HepG2 (cell line): ENCODE data around the gene CHML. TPM values are rescaled to one million over a fixed set of nuclear protein-coding genes. Genes with fewer than 3 reads are reported as not detected.

ENCODE experiments used
- ATAC-seq: fragments of 200-7000 bp; cut with Tn5 transposase; 3 replicates; pipeline ENCODE4 v1.9.1; 2020; ENCODE audit warnings: mild to moderate bottlenecking, moderate library complexity
- BruUV-seq: library from RNA; stranded (reverse); fragments of 400-500 nt; replicated peaks from 2 replicates; lab custom pipeline; 2021; lab: Mats Ljungman, UMichigan
- CTCF ChIA-PET: fragments of 300-600 bp; formaldehyde crosslinking; extraction: SDS; loops from one replicate; lab custom pipeline; 2021; ENCODE audit warnings: low total read pairs, inconsistent platforms, low intra/inter-chr PET ratio; lab: Yijun Ruan, JAX
- POLR2A ChIA-PET: fragments of 350-600 bp; sonication (Branson Sonifier 250); formaldehyde crosslinking; loops from one replicate; lab custom pipeline; 2020; ENCODE audit warnings: antibody characterized with exemption, inconsistent platforms; lab: Yijun Ruan, JAX
- DNase-seq: peaks from one replicate; pipeline ENCODE4 v3.0.0-alpha.2; 2015; ENCODE audit warnings: low spot score
- FAIRE-seq: peaks from 3 replicates; lab custom pipeline; 2011; peaks lifted over from hg19 to GRCh38; lab: Jason Lieb, UNC
- H2AFZ ChIP-seq: one replicate; pipeline ENCODE4 v1.6.1; 2011; ENCODE audit warnings: low read length, inconsistent platforms
- H3K27ac ChIP-seq: fragments of 300-600 bp; 3 replicates; pipeline ENCODE4 v1.8.0; 2011; ENCODE audit warnings: mixed run types, mild to moderate bottlenecking, mixed read lengths, low read length, inconsistent platforms; ENCODE audit not compliant: insufficient read depth; ENCODE audit errors: extremely low read length
- H3K27me3 ChIP-seq, 2 experiments: fragments of 200-600 bp in 1 of 2; 2 replicates in 1 of 2; 3 replicates in 1 of 2; pipeline versions ENCODE4 v1.6.0 to v1.8.0; 2011; ENCODE audit warnings: low read length in 2 of 2, mild to moderate bottlenecking in 2 of 2, moderate library complexity in 2 of 2, inconsistent platforms in 1 of 2; ENCODE audit not compliant: insufficient read depth in 2 of 2, control insufficient read depth in 1 of 2
- H3K36me3 ChIP-seq, 2 experiments: fragments of 200-600 bp in 1 of 2; replicated peaks in 1 of 2; 2 replicates in 1 of 2; 3 replicates in 1 of 2; pipeline versions ENCODE4 v1.5.1 to v1.8.0; 2011; ENCODE audit warnings: low read length in 2 of 2, inconsistent platforms in 1 of 2; ENCODE audit not compliant: insufficient read depth in 2 of 2, control insufficient read depth in 1 of 2
- H3K4me1 ChIP-seq: 2 replicates; pipeline ENCODE4 v1.5.1; 2012; ENCODE audit warnings: low read length, inconsistent platforms; ENCODE audit not compliant: insufficient read depth
- H3K4me2 ChIP-seq: 2 replicates; pipeline ENCODE4 v1.6.0; 2011; ENCODE audit warnings: low read depth, low read length, inconsistent platforms
- H3K4me3 ChIP-seq, 3 experiments: fragments of 200-600 bp in 1 of 3; sonication (generic), shearing (Covaris generic) in 1 of 3; replicated peaks in 1 of 3; 2 replicates each; pipeline ENCODE4 v1.5.1; 2011 to 2016; ENCODE audit warnings: low read length in 3 of 3, inconsistent platforms in 2 of 3, low read depth in 2 of 3, mild to moderate bottlenecking in 2 of 3, control low read depth in 1 of 3, mixed read lengths in 1 of 3; ENCODE audit not compliant: insufficient read depth in 1 of 3
- H3K79me2 ChIP-seq: one replicate; pipeline ENCODE4 v1.6.1; 2011; ENCODE audit warnings: low read length, inconsistent platforms; ENCODE audit not compliant: insufficient read depth
- H3K9ac ChIP-seq: 2 replicates; pipeline ENCODE4 v1.6.0; 2011; ENCODE audit warnings: mild to moderate bottlenecking, low read depth, low read length, inconsistent platforms; ENCODE audit not compliant: insufficient read depth
- H3K9me3 ChIP-seq: 2 replicates; pipeline ENCODE4 v1.5.1; 2012; ENCODE audit warnings: mild to moderate bottlenecking, low read length
- H4K20me1 ChIP-seq: 2 replicates; pipeline ENCODE4 v1.6.0; 2011; ENCODE audit warnings: inconsistent platforms, mild to moderate bottlenecking, low read length, moderate library complexity; ENCODE audit not compliant: insufficient read depth
- ATF7 ChIP-seq, 2 experiments: fragments of 450-650 bp in 1 of 2; sonication (generic) in 1 of 2; formaldehyde crosslinking in 1 of 2; IDR thresholded peaks; 2 replicates each; pipeline versions ENCODE4 v1.4.0 to v1.6.1; 2016 to 2020; ENCODE audit warnings: antibody characterized with exemption in 1 of 2, mild to moderate bottlenecking in 1 of 2, missing genetic modification reagents in 1 of 2
- KDM6A ChIP-seq: IDR thresholded peaks from 2 replicates; pipeline ENCODE4 v1.6.1; 2016; ENCODE audit warnings: low read depth
- MBD4 ChIP-seq: IDR thresholded peaks from 2 replicates; pipeline ENCODE4 v1.6.1; 2012; ENCODE audit warnings: low read length, inconsistent platforms, borderline replicate concordance
- NCOA1 ChIP-seq: sonication (generic); formaldehyde crosslinking; IDR thresholded peaks from 2 replicates; pipeline ENCODE4 v1.9.0; 2021; ENCODE audit warnings: missing genetic modification reagents
- POGZ ChIP-seq: sonication (generic); formaldehyde crosslinking; IDR thresholded peaks from 2 replicates; pipeline ENCODE4 v1.4.0; 2020; ENCODE audit warnings: mild to moderate bottlenecking, missing genetic modification reagents
- ZKSCAN1 ChIP-seq: fragments of 150-350 bp; IDR thresholded peaks from 2 replicates; pipeline ENCODE4 v1.6.1; 2014; ENCODE audit warnings: low read length
- ZNF616 ChIP-seq: sonication (generic); formaldehyde crosslinking; IDR thresholded peaks from 2 replicates; pipeline ENCODE4 v1.5.0; 2020; ENCODE audit warnings: low read depth, mild to moderate bottlenecking, missing genetic modification reagents
- WGBS: methylation state at CpG from one replicate; pipeline ENCODE4 v1.1.6; 2017; ENCODE audit warnings: low lambda C conversion rate; 5-methylcytosine and 5-hydroxymethylcytosine counted together
- in situ Hi-C: cut with HindIII; loops from 2 replicates; pipeline ENCODE4 v1.10.0; 2017; ENCODE audit warnings: low pct_unique_long_range_greater_than_20kb; ENCODE audit not compliant: extremely low pct_ligation_motif_present
- intact Hi-C: fragments of 100-400 bp; cut with micrococcal nuclease; formaldehyde crosslinking; loops from one replicate; pipeline ENCODE4 v1.10.0; 2022; ENCODE audit not compliant: unreplicated experiment
- polyA plus RNA-seq, 8 experiments: library from polyadenylated mRNA; depleted of rRNA in 3 of 8; stranded (reverse) in 7 of 8; unstranded in 1 of 8; fragments of >200 nt; fragmentation: Illumina TruSeq in 4 of 8; extraction: Trizol in 4 of 8; gene quantifications; 2 replicates each; pipeline versions ENCODE4 v1.2.1 to v1.2.3, GENCODE V29; 2011 to 2016; ENCODE audit warnings: low read depth in 4 of 8, missing spikeins in 1 of 8, mixed read lengths in 1 of 8; ENCODE audit not compliant: insufficient read depth in 1 of 8
- total RNA-seq, 5 experiments: library from RNA; depleted of rRNA; stranded (reverse); fragments of >200 nt; fragmentation: Illumina TruSeq; extraction: Trizol; gene quantifications; 2 replicates each; pipeline ENCODE4 v1.2.3, GENCODE V29; 2016; ENCODE audit warnings: low read depth in 1 of 5
- TF ChIP-seq, protein P1 (sequence below), 2 experiments: sonication (generic) in 1 of 2; formaldehyde crosslinking in 1 of 2; IDR thresholded peaks; 2 replicates each; pipeline versions ENCODE4 v1.6.1 to v1.9.0; 2014 to 2022; ENCODE audit warnings: antibody characterized with exemption in 1 of 2, borderline replicate concordance in 1 of 2, inconsistent platforms in 1 of 2, low read depth in 1 of 2, missing genetic modification reagents in 1 of 2
- TF ChIP-seq, protein P2 (sequence below): sonication (generic); formaldehyde crosslinking; IDR thresholded peaks from 2 replicates; pipeline ENCODE4 v1.9.0; 2022; ENCODE audit warnings: missing genetic modification reagents, mild to moderate bottlenecking, borderline replicate concordance
- TF ChIP-seq, protein P3 (sequence below): IDR thresholded peaks from 2 replicates; pipeline ENCODE4 v1.6.1; 2016

Gene CHML
- total and polyA plus RNA-seq, 2 of the 13 experiments (the other 11 are each of a cell fraction or from before 2014, with no cell fraction given): 5.2 to 16.7 TPM

DNA sequence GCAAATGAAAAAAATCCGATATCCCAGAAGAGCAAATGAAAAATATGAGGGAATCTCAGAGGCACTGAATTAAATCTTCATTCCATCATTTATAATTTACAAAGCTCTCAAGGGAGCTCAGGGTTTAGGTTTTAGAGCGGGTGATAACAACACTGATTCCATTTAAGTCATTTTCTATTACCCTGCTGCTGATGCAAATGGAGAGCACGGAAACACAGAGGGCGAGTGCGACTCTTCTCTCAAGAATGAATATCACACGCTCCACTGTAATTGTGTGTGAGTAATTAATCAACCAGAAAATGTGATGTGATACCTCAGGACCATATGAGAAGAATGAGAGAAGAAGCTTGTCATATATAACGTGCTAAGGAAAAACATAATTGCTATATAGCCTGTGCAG, 22.7 kb downstream of the CHML start:
- no peak overlapping the region for H3K27ac ChIP-seq
- H3K4me3 ChIP-seq: no peak overlapping the region
- no peaks in the 10 kb centered on the region for H3K9me3 ChIP-seq
- H3K9ac ChIP-seq: no peak overlapping the region
- H3K4me1 ChIP-seq: peaks cover 22% of the 10 kb centered on the region
- BruUV-seq: no TSS peak
- ATAC-seq (no peak), FAIRE-seq (no peak), DNase-seq (no peak)
- 97% methylated on average over 7 of the region's 7 CpGs for WGBS
- intact Hi-C loops (no loop called here), in situ Hi-C loops (no loop called here)
- no peaks in the 10 kb centered on the region for H4K20me1 ChIP-seq
- H3K27me3 ChIP-seq: no peaks in the 10 kb centered on the region
- no peak overlapping the region for H3K4me2 ChIP-seq
- H3K36me3 ChIP-seq: no peaks in the 10 kb centered on the region
- POLR2A ChIA-PET: no interaction called here
- no peak overlapping the region for H2AFZ ChIP-seq
- H3K79me2 ChIP-seq: no peaks in the 10 kb centered on the region
- CTCF ChIA-PET: no interaction called here
- no peak for TF ChIP-seq ZKSCAN1
- TF ChIP-seq POGZ (CRISPR knock-in tag): no peak
- TF ChIP-seq MBD4: no peak
- TF ChIP-seq ATF7 (IDR thresholded peaks at IDR 0.05): no peak
- no peak for TF ChIP-seq ATF7 (CRISPR knock-in tag; IDR thresholded peaks at IDR 0.05)
- TF ChIP-seq, protein P1, sequence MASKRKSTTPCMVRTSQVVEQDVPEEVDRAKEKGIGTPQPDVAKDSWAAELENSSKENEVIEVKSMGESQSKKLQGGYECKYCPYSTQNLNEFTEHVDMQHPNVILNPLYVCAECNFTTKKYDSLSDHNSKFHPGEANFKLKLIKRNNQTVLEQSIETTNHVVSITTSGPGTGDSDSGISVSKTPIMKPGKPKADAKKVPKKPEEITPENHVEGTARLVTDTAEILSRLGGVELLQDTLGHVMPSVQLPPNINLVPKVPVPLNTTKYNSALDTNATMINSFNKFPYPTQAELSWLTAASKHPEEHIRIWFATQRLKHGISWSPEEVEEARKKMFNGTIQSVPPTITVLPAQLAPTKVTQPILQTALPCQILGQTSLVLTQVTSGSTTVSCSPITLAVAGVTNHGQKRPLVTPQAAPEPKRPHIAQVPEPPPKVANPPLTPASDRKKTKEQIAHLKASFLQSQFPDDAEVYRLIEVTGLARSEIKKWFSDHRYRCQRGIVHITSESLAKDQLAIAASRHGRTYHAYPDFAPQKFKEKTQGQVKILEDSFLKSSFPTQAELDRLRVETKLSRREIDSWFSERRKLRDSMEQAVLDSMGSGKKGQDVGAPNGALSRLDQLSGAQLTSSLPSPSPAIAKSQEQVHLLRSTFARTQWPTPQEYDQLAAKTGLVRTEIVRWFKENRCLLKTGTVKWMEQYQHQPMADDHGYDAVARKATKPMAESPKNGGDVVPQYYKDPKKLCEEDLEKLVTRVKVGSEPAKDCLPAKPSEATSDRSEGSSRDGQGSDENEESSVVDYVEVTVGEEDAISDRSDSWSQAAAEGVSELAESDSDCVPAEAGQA (IDR thresholded peaks at IDR 0.05; ENCODE audit: low read depth): no peak
- TF ChIP-seq, protein P1 (CRISPR knock-in tag; IDR thresholded peaks at IDR 0.05; ENCODE audit: borderline replicate concordance): no peak
- TF ChIP-seq ZNF616 (CRISPR knock-in tag): no peak
- TF ChIP-seq, protein P2, sequence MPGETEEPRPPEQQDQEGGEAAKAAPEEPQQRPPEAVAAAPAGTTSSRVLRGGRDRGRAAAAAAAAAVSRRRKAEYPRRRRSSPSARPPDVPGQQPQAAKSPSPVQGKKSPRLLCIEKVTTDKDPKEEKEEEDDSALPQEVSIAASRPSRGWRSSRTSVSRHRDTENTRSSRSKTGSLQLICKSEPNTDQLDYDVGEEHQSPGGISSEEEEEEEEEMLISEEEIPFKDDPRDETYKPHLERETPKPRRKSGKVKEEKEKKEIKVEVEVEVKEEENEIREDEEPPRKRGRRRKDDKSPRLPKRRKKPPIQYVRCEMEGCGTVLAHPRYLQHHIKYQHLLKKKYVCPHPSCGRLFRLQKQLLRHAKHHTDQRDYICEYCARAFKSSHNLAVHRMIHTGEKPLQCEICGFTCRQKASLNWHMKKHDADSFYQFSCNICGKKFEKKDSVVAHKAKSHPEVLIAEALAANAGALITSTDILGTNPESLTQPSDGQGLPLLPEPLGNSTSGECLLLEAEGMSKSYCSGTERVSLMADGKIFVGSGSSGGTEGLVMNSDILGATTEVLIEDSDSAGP (CRISPR knock-in tag): no peak
- TF ChIP-seq, protein P3, sequence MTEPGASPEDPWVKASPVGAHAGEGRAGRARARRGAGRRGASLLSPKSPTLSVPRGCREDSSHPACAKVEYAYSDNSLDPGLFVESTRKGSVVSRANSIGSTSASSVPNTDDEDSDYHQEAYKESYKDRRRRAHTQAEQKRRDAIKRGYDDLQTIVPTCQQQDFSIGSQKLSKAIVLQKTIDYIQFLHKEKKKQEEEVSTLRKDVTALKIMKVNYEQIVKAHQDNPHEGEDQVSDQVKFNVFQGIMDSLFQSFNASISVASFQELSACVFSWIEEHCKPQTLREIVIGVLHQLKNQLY (CRISPR knock-in tag): no peak
- no peak for TF ChIP-seq KDM6A
- TF ChIP-seq NCOA1 (CRISPR knock-in tag): no peak
